GM12891 (cell line): ENCODE measurements around the gene WDR7.

Experiments used
- DNase-seq: peaks from one replicate; pipeline ENCODE4 v3.0.0; 2011; ENCODE audit warnings: low spot score; ENCODE audit not compliant: insufficient read length
- FAIRE-seq: peaks from 2 replicates; lab custom pipeline; 2011; peaks lifted over from hg19 to GRCh38; lab: Jason Lieb, UNC
- PAX5 ChIP-seq: IDR thresholded peaks from 2 replicates; pipeline ENCODE4 v1.6.1; 2011; ENCODE audit warnings: low read length, moderate library complexity, mild to moderate bottlenecking; ENCODE audit not compliant: insufficient read depth, severe bottlenecking
- POLR2A ChIP-seq: IDR thresholded peaks from 2 replicates; pipeline ENCODE4 v1.6.1; 2011; ENCODE audit warnings: low read depth, low read length, control low read depth
- POLR2AphosphoS5 ChIP-seq: IDR thresholded peaks from 2 replicates; pipeline ENCODE4 v1.6.1; 2011; ENCODE audit warnings: low read depth, low read length, control low read depth
- POU2F2 ChIP-seq: IDR thresholded peaks from 2 replicates; pipeline ENCODE4 v1.6.1; 2011; ENCODE audit warnings: low read depth, mild to moderate bottlenecking, control low read depth, low read length, moderate library complexity
- SPI1 ChIP-seq: IDR thresholded peaks from 2 replicates; pipeline ENCODE4 v1.6.1; 2011; ENCODE audit warnings: low read depth, low read length, control low read depth
- TAF1 ChIP-seq: IDR thresholded peaks from 2 replicates; pipeline ENCODE4 v1.6.1; 2011; ENCODE audit warnings: low read depth, low read length, control low read depth

Gene WDR7

DNA sequence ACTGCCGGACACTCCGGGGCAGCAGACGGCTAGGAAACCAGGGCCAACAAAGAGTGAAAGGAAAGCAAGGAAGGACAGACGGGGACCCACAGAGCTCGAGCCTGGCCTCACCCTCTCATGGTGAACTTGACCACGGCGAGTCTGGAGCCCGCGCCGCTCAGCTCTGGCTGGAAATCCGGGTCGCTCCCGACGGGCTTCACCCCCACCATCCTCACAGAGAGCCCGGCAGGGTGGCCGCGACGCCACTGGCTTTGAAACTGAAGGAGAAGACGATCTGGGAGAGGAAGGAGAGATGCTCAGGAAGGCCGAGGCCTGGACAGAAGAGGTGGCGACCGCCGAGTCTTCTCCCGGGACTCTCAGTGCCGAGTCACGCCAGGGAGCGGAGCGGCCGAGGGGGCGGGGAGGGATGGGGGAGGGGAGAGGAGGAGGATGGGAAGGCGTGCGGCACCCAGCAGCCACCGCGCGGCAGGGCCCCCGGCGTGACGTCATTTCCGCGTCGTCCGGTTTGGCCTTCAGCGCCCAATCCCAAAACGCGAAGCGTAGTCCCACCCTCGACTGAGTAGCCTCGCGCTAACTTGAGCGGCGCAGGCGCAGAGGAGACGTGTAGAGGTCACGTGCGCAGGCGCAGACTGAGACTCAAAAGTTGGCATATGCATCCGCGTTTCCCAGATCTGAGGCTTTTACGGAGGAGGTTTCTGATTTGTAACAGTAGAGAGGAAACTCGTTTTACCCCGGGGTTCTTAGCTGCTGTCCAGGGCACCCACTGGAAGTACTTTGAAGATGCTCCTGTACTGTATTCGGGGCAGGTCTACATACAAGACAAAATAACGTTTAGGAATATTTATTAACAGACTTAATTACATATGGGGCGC lies 12.7 kb upstream of the WDR7 start, which contains the start of gene TXNL1:
TSS of gene TXNL1 (minus strand) at position 361 of the 872 bp plus-strand sequence. CDS start at position 209, 152 bp downstream.
- FAIRE-seq (peak; percentile 100), DNase-seq (peak; percentile 76)
- TF ChIP-seq TAF1 (peak; percentile 64), SPI1 (no peak), POLR2A (peak; percentile 82), POU2F2 (peak; percentile 65; the same call in 1 of the 2 replicates), POLR2AphosphoS5 (peak; percentile 81), PAX5 (peak; percentile 53)

DNA sequence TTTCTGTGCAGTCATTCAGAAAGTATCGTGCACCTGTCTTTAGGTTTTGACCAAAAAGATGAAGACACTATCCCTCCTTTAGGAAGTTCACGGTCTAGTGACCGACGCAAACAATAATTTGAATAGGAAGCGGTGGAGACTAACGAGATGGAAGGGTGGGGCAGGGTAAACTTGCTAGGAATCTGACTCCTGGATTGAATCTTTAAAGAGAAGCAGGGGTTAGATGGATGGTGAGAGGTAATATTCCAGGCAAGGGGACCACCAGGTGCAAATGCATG lies 12.1 kb upstream of the WDR7 start:
- no peak for FAIRE-seq
- TF ChIP-seq POLR2AphosphoS5, result no peak
- no peak for TF ChIP-seq PAX5
- no peak for DNase-seq

DNA sequence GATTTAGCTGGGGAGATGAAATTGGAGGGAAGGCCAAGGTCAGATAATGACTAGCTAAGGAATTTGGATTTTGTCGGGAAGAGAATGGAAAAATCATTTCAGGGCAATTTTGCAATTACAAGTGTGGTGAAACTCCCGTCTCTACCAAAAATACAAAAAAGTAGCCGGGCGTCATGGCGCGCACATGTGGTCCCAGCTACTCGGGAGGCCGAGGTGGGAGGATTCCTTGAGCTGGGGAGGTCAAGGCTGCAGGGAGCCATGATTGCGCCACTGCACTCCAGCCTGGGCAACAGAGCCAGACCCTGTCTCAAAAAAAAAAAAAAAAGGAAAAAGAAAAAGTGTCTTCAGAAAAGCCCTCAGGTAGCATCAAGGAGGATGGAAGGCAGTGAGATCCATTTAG lies 11.6 kb upstream of the WDR7 start:
- TF ChIP-seq POLR2A, result no peak
- no peak for TF ChIP-seq POU2F2
- TF ChIP-seq POLR2AphosphoS5, result no peak
- TF ChIP-seq SPI1, result no peak
- no peak for TF ChIP-seq PAX5
- no peak for TF ChIP-seq TAF1
- DNase-seq (no peak), FAIRE-seq (no peak)

DNA sequence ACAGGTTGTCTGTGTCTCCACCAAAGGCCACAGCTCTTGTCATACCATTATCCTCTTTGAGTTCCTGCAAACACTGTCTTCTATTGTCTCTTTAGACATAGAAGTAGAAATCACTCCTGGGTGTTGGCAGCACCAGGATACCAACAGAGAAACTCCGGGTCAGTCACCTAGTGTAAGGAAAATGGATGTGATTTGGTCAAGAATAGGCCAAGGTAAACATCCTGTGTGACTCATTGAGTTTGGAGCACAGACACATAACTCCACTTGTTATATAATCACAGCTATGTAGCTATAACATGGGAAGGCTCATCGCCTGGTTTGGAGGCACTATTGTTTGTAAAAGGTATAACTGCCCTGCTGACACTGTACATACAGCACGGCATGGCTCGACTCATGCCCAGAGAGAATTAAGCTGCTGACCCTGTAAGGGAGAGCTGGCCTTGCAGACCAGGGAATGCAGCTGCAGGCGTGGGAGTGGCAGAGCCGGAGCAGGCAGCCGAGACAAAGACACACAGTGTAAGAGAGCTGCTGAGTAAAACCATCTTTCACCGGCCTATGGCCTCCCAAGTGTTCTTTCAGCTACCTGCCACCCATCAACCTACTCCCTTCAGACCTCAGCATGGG lies 9.3 kb upstream of the WDR7 start:
- DNase-seq (no peak), FAIRE-seq (no peak)
- no peak for TF ChIP-seq POLR2A
- TF ChIP-seq SPI1, result no peak
- TF ChIP-seq PAX5, result no peak
- no peak for TF ChIP-seq POU2F2
- TF ChIP-seq TAF1, result no peak
- no peak for TF ChIP-seq POLR2AphosphoS5

DNA sequence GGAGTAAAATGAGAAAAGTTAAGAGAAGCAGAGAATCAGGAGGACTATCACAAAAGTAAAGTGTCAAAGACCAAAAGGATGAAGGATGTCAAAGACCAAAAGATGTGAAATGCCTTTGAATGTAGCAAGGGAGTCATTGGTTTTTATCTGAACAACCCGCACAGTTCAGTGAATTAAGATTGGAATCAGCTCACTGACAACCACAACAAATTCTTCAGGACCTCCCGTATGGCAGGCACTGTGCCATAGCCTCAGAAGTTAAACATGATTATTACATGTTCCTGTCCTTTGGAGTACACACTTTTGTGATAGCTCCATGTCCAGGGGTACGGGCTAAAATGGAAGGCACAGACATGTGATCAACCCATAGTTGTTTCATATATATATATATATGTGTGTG lies 7.8 kb upstream of the WDR7 start:
- no peak for FAIRE-seq
- no peak for TF ChIP-seq PAX5
- TF ChIP-seq POLR2AphosphoS5, result no peak
- no peak for TF ChIP-seq SPI1
- no peak for TF ChIP-seq POU2F2
- no peak for TF ChIP-seq TAF1
- no peak for TF ChIP-seq POLR2A

DNA sequence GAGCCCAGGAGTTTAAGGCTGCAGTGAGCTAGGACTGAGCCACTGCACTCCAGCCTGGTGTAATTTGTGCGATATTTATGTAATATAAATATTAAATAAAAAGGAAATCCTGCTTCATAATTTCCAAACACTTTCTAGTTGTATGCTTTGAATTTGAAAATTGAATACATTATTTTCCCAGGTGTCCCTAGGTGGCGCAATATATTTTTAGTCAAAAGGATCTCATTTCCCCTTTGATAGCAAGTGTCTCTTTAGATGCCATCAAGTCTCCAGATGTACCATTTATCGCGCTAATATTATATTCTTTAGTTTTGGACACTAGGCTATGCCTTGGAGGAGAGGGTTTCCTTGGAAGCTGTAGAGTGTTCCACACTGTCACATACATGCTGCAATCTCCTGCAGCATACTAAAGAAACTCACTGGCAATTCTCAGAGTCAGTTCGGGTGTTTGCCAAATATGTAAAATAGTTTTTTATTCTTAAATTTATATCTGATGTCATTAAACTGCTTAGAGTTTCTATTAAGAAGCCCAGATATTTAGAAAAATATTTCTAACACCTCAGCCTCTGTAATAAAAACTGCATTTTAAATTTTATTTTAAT lies 5.6 kb upstream of the WDR7 start:
- no peak for FAIRE-seq
- TF ChIP-seq TAF1 (no peak), POLR2A (no peak), PAX5 (no peak), SPI1 (no peak), POLR2AphosphoS5 (no peak), POU2F2 (no peak)
- no peak for DNase-seq

More for the DNA sequence above, 7.8 kb upstream of the WDR7 start:
- no peak for DNase-seq

DNA sequence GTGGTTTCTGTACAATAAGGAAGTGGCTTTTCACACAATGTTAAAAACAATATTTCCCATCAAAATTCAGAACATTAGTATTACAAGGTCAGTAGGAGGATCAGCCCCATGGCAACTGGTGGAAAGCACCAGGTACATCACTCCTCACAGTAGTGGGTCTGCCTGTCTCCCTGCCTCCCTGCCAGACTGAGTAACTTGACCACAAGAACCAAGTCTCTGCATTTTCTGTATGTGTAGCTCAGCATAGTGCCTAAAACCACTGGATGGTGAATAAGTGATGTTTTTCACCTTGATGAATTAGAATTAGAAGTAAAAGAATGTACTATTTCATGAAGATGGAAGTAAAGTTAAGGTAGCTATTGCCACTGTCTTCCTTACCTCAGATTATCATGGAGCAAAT lies 4.1 kb upstream of the WDR7 start:
- peak; percentile 65 for FAIRE-seq
- no peak for DNase-seq
- TF ChIP-seq POLR2A (no peak), POLR2AphosphoS5 (no peak), SPI1 (no peak), TAF1 (no peak), PAX5 (no peak), POU2F2 (no peak)

DNA sequence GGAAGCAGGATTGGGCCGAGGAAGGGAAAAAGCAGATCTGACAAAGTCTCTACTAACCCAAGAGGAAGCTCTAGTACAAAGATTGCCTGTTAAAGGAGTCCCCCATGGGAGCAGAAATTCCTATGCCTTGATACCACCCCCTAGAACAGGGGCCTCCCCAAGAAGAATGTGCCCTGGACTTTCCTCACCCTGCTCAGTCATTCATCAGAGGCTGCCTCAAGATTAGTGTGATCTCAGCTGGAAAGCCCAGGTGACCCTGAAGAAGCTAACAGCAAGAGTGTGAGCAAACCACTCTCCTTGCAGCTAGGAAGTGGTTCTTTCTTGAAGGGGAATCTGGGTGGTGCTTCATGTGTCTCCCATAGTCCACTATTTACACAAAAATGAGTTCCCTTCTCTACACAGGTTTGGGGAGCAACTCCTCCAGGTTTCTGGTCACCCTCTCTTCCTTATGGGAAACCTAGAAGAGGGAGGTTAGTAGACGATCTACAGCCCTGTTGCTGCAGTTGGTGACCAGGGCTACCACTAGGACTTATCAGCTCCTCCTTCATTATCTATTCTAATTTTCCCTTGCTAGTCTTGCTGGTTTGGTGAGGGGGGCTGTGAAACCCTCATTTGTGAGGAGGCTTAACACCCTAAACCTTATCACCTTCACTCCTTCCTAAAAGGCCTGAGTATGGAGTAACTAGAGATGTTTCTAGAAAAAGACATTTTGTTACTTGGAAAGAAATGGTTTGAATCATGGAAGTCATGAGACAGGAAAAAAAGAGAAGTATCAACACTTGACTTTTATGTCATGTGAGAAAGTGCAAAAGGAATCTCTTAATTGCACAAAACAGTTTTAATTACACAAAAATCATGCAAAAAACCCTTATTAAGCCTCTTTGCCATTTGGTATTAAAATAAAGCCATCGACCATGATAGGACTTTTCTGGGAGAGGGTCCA lies 2.9 kb upstream of the WDR7 start:
- FAIRE-seq, result no peak

DNA sequence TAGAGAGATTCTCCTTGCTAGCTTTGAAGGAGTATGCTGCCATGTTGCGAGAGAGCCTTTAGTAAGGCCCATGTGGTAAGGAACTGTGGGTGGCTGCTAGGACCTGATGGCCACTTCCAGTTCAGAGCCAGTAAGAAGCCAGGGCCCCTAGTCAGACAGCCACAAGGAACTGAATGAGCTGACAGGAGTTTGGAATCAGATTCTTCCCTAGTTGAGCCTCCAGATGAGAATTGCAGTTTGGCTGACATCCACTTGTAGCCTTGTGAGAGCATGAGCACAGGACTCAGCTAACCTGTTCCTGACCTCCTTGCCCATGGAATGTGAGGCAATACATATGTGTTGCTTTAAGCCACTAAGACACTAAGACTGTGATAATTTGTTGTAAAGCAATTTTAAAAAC lies 1.2 kb upstream of the WDR7 start:
- TF ChIP-seq SPI1, result no peak
- no peak for TF ChIP-seq TAF1
- TF ChIP-seq POLR2AphosphoS5, result no peak
- TF ChIP-seq POU2F2, result no peak
- TF ChIP-seq PAX5, result no peak
- TF ChIP-seq POLR2A, result no peak
- FAIRE-seq (no peak), DNase-seq (no peak)

More for the DNA sequence above, 2.9 kb upstream of the WDR7 start:
- TF ChIP-seq POLR2AphosphoS5 (no peak), TAF1 (no peak), POU2F2 (no peak), SPI1 (no peak), POLR2A (no peak), PAX5 (no peak)
- DNase-seq, result no peak

DNA sequence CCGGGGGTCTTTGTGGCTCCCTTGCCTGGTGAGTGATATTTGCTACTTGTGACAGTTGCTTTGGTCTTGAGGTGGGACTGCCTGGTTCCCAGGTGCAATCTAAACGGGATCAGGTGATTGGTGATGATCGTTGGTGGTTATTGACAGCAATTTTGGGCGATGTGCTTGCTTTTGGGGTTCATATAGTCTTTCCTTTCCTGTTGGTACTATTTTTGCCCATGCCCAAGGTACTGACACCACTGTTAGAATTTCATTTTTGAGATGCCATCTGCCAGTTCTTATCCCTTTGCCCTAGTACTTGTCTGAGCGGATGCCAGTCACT lies 573 bp downstream of the WDR7 start:
- DNase-seq (no peak), FAIRE-seq (no peak)
- no peak for TF ChIP-seq TAF1
- TF ChIP-seq PAX5, result no peak
- TF ChIP-seq POLR2A, result no peak
- no peak for TF ChIP-seq POU2F2
- no peak for TF ChIP-seq SPI1
